Gastrocnemius medialis (tissue), 4 donors: ENCODE data around the gene CCDC8. TPM values are rescaled to one million over a fixed set of nuclear protein-coding genes. Genes with fewer than 3 reads are reported as not detected.
A peak's percentile ranks its signal among the peaks of the same experiment; 100 is the strongest.
"Not testable (repeated sequence)": the region's sequence is repeated elsewhere in the genome, so short reads cannot be mapped to it uniquely, and the experiment has no call there.

Experiments
- ATAC-seq, 2 donors: fragments of 150-250 bp; one replicate each; pipeline ENCODE4 v1.9.1; 2016
- DNase-seq, 2 donors: peaks; one replicate each; pipeline ENCODE4 v3.0.0-alpha.2; 2019
- H3K27ac ChIP-seq, 4 donors: fragments of 200-600 bp; sonication (generic); 1 replicate in 1 of 4; 2 replicates in 3 of 4; pipeline ENCODE4 v1.5.1; 2016 to 2018; ENCODE audit warnings: mild to moderate bottlenecking in 2 of 4, moderate library complexity in 1 of 4
- H3K27me3 ChIP-seq, 3 donors: fragments of 200-600 bp; sonication (generic) in 2 of 3; 1 replicate in 1 of 3; 2 replicates in 2 of 3; pipeline versions ENCODE4 v1.5.1 to v1.6.0; 2016 to 2019; ENCODE audit warnings: mild to moderate bottlenecking in 1 of 3, moderate library complexity in 1 of 3
- H3K36me3 ChIP-seq, 2 donors: fragments of 200-600 bp; sonication (generic) in 1 of 2; one replicate each; pipeline ENCODE4 v1.5.1; 2017 to 2018
- H3K4me1 ChIP-seq, 2 donors: fragments of 200-600 bp; sonication (generic) in 1 of 2; one replicate each; pipeline ENCODE4 v1.5.1; 2016 to 2017; ENCODE audit warnings: mild to moderate bottlenecking in 2 of 2
- H3K4me3 ChIP-seq, 4 donors: fragments of 200-600 bp; sonication (generic) in 3 of 4; 1 replicate in 1 of 4; 2 replicates in 3 of 4; pipeline ENCODE4 v1.5.1; 2016 to 2019; ENCODE audit warnings: mild to moderate bottlenecking in 2 of 4
- H3K9me3 ChIP-seq, 3 donors: fragments of 200-600 bp; sonication (generic) in 2 of 3; 1 replicate in 1 of 3; 2 replicates in 2 of 3; pipeline ENCODE4 v1.5.1; 2016 to 2019
- POLR2A ChIP-seq, 2 donors: fragments of 450-650 bp; IDR thresholded peaks; one replicate each; pipeline ENCODE4 v1.6.1; 2017; ENCODE audit warnings: antibody characterized with exemption in 2 of 2, mild to moderate bottlenecking in 2 of 2, moderate library complexity in 2 of 2
- in situ Hi-C, 4 donors: fragments of 200-750 bp; cut with MboI; loops; one replicate each; pipeline versions ENCODE4 v1.15.0 to v1.8.0; 2017; ENCODE audit warnings: low sequenced_read_pairs in 4 of 4
- intact Hi-C: fragments of 100-400 bp; cut with DNase I; formaldehyde crosslinking; loops from one replicate; pipeline ENCODE4 v1.15.1; 2023; ENCODE audit warnings: low total_unique reads
- total RNA-seq, 4 donors: library from RNA; depleted of rRNA; stranded (reverse); fragments of >200 nt; gene quantifications; one replicate each; pipeline versions ENCODE4 v1.1.0 to v1.2.3, GENCODE V29; 2016
- TF ChIP-seq, protein P1 (sequence below), 5 experiments: fragments of 450-650 bp in 3 of 5; fragments of 200-600 bp in 2 of 5; sonication (generic) in 2 of 5; IDR thresholded peaks in 4 of 5; conservative IDR thresholded peaks in 1 of 5; 1 replicate in 4 of 5; 2 replicates in 1 of 5; pipeline ENCODE4 v1.5.1; 2016 to 2019; ENCODE audit warnings: antibody characterized with exemption in 5 of 5, mild to moderate bottlenecking in 3 of 5, moderate library complexity in 3 of 5

Gene CCDC8
- total RNA-seq, 4 donors from 2014 or later = 0.46 to 1.6 (median 0.75) TPM

DNA sequence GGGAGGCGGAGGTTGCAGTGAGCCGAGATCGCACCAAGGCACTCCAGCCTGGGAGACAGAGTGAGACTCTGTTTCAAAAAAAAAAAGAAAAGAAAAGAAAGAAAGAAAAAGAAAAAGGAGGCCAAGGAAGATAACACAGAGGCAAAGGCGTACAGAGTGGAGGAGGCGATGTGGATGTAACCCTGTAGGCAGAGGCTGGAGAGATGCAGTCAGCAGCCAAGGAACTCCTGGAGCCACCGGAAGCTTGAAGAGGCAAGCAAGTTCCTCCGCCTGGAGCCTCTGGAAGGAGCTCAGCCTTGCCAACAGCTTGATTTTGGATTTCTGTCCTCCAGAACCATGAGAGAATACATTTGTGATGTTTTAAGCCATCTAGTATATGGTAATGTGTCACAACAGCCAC is 6.7 kb upstream of the CCDC8 start:
- in situ Hi-C loops = no loop called here

DNA sequence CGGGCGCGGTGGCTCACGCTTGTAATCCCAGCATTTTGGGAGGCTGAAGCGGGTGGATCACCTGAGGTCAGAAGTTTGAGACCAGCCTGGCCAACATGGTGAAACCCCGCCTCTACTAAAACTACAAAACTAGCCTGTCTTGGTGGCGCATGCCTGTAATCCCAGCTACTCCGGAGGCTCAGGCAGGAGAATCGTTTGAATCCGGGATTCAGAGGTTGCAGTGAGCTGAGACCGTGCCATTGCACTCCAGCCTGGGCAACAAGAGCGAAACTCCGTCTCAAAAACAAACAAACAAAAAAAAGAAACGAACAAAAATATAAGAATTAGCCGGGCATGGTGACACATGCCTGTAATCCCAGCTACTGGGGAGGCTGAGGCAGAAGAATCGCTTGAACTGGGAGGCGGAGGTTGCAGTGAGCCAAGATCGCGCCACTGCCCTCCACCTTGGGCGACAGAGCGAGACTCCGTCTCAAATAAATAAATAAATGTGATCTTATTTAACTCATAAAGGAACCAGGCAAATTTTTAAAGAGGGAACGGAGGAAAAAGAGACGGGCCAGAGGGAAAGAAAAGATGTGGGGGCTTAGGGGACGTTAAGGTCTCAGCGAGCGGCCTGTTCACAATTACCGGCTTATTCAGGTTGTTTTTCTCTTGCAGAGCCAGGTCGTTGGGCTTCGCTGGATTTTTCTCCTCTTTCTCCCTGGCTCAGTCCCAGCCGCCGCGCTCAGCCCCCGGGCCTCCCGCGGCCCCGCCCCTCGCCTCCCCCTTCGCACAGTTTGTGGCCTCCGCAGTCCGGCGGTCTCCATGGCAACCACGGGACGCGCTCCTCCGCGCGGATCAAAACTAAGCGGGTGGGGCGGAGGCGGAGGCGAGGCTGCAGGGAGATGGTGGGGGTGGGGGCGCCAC is 2.7 kb upstream of the CCDC8 start:
- DNase-seq = peak in 1 of 2 donors; percentile 30
- in situ Hi-C loops, ATAC-seq, H3K4me1 ChIP-seq, H3K36me3 ChIP-seq, H3K9me3 ChIP-seq, intact Hi-C loops: not testable (repeated sequence)
- Histone ChIP-seq H3K27ac (peak overlapping the region in 2 of 4 donors; percentile 9 to 10), H3K4me3 (peak overlapping the region; percentile 23 to 41 (median 28)), H3K27me3 (peaks cover 51 to 65% (median 60%) of the 10 kb centered on the region in 3 donors)

More for the DNA sequence above, 6.7 kb upstream of the CCDC8 start:
- no peak overlapping the region for H3K27ac ChIP-seq
- H3K4me3 ChIP-seq = no peak overlapping the region
- intact Hi-C loops = no loop called here
- ATAC-seq = no peak
- TF ChIP-seq, protein P1, sequence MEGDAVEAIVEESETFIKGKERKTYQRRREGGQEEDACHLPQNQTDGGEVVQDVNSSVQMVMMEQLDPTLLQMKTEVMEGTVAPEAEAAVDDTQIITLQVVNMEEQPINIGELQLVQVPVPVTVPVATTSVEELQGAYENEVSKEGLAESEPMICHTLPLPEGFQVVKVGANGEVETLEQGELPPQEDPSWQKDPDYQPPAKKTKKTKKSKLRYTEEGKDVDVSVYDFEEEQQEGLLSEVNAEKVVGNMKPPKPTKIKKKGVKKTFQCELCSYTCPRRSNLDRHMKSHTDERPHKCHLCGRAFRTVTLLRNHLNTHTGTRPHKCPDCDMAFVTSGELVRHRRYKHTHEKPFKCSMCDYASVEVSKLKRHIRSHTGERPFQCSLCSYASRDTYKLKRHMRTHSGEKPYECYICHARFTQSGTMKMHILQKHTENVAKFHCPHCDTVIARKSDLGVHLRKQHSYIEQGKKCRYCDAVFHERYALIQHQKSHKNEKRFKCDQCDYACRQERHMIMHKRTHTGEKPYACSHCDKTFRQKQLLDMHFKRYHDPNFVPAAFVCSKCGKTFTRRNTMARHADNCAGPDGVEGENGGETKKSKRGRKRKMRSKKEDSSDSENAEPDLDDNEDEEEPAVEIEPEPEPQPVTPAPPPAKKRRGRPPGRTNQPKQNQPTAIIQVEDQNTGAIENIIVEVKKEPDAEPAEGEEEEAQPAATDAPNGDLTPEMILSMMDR (IDR thresholded peaks at IDR 0.05 in 4 of 5, conservative IDR thresholded peaks at IDR 0.05 in 1 of 5) = no peak
- TF ChIP-seq POLR2A (IDR thresholded peaks at IDR 0.05) = no peak
- no peak for DNase-seq
- H3K9me3 ChIP-seq = no peaks in the 10 kb centered on the region
- H3K36me3 ChIP-seq = no peaks in the 10 kb centered on the region
- H3K27me3 ChIP-seq = peaks cover 17 to 36% (median 21%) of the 10 kb centered on the region in 3 donors
- H3K4me1 ChIP-seq = no peaks in the 10 kb centered on the region

- H3K4me3 ChIP-seq, ATAC-seq, H3K27ac ChIP-seq, in situ Hi-C loops, H3K36me3 ChIP-seq, intact Hi-C loops, DNase-seq, H3K4me1 ChIP-seq, H3K9me3 ChIP-seq: not testable (repeated sequence)
- peaks cover 62 to 77% (median 62%) of the 10 kb centered on the region in 3 donors for H3K27me3 ChIP-seq
Measured at GRCh38 chr19:46414899-46415298, 1.5 kb upstream of the CCDC8 start.

DNA sequence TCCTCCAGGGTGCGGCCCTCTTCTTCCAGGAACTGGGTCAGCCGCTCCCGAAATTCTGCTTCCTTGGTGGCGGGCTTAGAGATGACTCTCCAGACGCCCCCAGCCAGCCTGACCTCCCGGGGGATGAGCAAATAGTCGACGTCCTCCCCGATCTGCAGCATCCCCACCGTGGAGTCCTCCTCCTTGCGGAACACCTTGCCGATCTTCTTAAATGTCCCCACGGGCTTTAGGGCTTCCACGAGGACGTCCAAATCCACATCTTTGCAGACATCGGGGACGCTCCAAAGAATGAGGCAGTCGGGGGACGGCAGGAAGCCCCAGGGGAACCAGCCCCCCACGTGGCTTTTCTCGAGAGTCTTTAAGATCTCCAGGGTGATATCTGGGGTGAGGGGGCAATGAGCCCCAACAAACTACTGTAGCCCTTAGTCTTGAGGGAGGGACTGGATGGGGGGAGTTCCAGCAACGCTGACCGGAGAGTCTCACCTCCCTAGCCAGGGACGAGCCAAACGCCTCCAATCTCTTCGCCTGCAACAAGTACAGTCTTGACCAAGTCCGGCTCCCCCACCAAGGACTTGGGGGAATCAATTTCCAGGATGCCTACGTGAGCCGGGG is 608 bp downstream of the CCDC8 start:
- H3K4me3 ChIP-seq = peak overlapping the region; percentile 38 to 51 (median 46)
- H3K9me3 ChIP-seq = no peaks in the 10 kb centered on the region
- H3K36me3 ChIP-seq = no peaks in the 10 kb centered on the region
- TF ChIP-seq POLR2A (IDR thresholded peaks at IDR 0.05) = no peak
- TF ChIP-seq, protein P1 (IDR thresholded peaks at IDR 0.05 in 4 of 5, conservative IDR thresholded peaks at IDR 0.05 in 1 of 5) = no peak
- ATAC-seq (no peak), DNase-seq (no peak)
- H3K27me3 ChIP-seq = peaks cover 66 to 75% (median 69%) of the 10 kb centered on the region in 3 donors
- H3K27ac ChIP-seq = peak overlapping the region in 2 of 4 donors; percentile 6 to 26
- in situ Hi-C loops (no loop called here), intact Hi-C loops (no loop called here)
- peaks cover 0 to 8% of the 10 kb centered on the region in 2 donors for H3K4me1 ChIP-seq

DNA sequence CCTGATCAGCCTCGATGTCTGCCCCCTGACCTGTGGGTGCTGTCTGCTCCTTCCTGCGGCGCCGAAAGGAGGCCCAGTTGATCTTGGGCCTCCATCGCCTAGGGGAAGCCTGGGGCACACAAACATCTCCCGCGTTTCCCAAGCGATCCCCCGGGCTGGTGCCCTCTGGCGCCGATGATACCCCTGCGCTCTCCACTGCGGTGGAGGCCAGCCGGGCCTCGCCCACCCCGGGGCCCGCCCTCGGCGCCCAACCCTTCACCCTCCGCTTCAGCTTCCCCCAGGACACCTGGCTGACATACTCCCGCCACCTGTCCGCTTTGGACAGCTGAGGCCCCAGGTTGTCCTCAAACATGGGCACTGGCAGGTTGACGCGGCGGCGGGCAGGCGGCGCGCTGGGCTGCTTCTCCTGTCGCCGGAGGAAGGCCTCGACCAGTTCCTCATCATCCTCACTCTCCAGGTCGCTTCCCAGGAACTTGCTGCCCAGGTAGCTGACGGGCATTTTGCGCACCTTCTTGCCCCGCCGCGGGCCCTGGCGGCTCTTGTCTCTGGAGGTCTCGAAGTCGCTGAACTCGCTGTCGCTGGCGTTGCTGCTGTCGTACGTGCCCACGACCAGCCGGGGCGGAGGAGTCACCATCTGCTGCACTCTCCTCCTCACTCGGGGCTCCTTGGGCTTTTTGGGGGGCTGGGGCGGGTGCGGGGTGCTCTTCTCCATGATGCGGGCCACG is 1.3 kb downstream of the CCDC8 start:
- in situ Hi-C loops = no loop called here
- no peak for ATAC-seq
- Histone ChIP-seq H3K27ac (no peak overlapping the region), H3K9me3 (no peaks in the 10 kb centered on the region), H3K4me3 (peak overlapping the region; percentile 38 to 51 (median 46)), H3K27me3 (peaks cover 65 to 78% (median 73%) of the 10 kb centered on the region in 3 donors), H3K36me3 (no peaks in the 10 kb centered on the region), H3K4me1 (peaks cover 0 to 8% of the 10 kb centered on the region in 2 donors)
- no peak for DNase-seq
- intact Hi-C loops = no loop called here
- no peak for TF ChIP-seq POLR2A (IDR thresholded peaks at IDR 0.05)
- TF ChIP-seq, protein P1 (IDR thresholded peaks at IDR 0.05 in 4 of 5, conservative IDR thresholded peaks at IDR 0.05 in 1 of 5) = no peak
